HG02759 (cell line): ENCODE data around the gene COQ10B.
"Not testable (repeated sequence)": the region's sequence is repeated elsewhere in the genome, so short reads cannot be mapped to it uniquely, and the experiment has no call there.

ENCODE experiments used
- ATAC-seq: cut with Tn5 transposase; IDR thresholded peaks from one replicate; pipeline ENCODE4 v1.9.1; 2021; ENCODE audit warnings: mild to moderate bottlenecking, moderate library complexity; ENCODE audit not compliant: unreplicated experiment

COQ10B gene

GRCh38 chr2:197453123-197453913 lies at the start of gene COQ10B:
Gene COQ10B (plus strand): TSS chr2:197453552. CDS start chr2:197453561, 9 bp downstream.
- peak; percentile 92 for ATAC-seq

GRCh38 chr2:197405582-197405981 lies 47.8 kb upstream of the COQ10B start:
- ATAC-seq, result no peak

- ATAC-seq, result no peak
Observed at GRCh38 chr2:197414039-197414438, 39.3 kb upstream of the COQ10B start.

- no peak for ATAC-seq
Observed at GRCh38 chr2:197414515-197414914, 38.8 kb upstream of the COQ10B start.

GRCh38 chr2:197416268-197416667 lies 37.1 kb upstream of the COQ10B start:
- no peak for ATAC-seq

- no peak for ATAC-seq
Observed at GRCh38 chr2:197419438-197419837, 33.9 kb upstream of the COQ10B start.

- no peak for ATAC-seq
Observed at GRCh38 chr2:197423307-197423706, 30.0 kb upstream of the COQ10B start.

- ATAC-seq, result no peak
Observed at GRCh38 chr2:197425550-197425949, 27.8 kb upstream of the COQ10B start.

GRCh38 chr2:197426723-197427603 lies 26.4 kb upstream of the COQ10B start:
- no peak for ATAC-seq

GRCh38 chr2:197427986-197428385 lies 25.4 kb upstream of the COQ10B start:
- ATAC-seq, result no peak

- no peak for ATAC-seq
Observed at GRCh38 chr2:197431858-197432257, 21.5 kb upstream of the COQ10B start.

GRCh38 chr2:197432527-197432926 lies 20.8 kb upstream of the COQ10B start:
- ATAC-seq, result not testable (repeated sequence)

GRCh38 chr2:197433780-197434438 lies 19.4 kb upstream of the COQ10B start:
- ATAC-seq, result no peak

- ATAC-seq, result peak; percentile 95
Observed at GRCh38 chr2:197434541-197435513, 18.5 kb upstream of the COQ10B start, which contains the start of gene SF3B1. Gene SF3B1 (minus strand): TSS chr2:197435028. CDS start chr2:197434999, 29 bp downstream.

- no peak for ATAC-seq
Observed at GRCh38 chr2:197435598-197436420, 17.5 kb upstream of the COQ10B start.

GRCh38 chr2:197437380-197437779 lies 16.0 kb upstream of the COQ10B start:
- no peak for ATAC-seq

GRCh38 chr2:197442857-197443256 lies 10.5 kb upstream of the COQ10B start:
- ATAC-seq, result no peak

GRCh38 chr2:197445746-197446145 lies 7.6 kb upstream of the COQ10B start:
- no peak for ATAC-seq

- ATAC-seq, result no peak
Observed at GRCh38 chr2:197446844-197447243, 6.5 kb upstream of the COQ10B start.
